ENCODE results near the gene GATM.
"Not testable (repeated sequence)": the region's sequence is repeated elsewhere in the genome, so short reads cannot be mapped to it uniquely, and the experiment has no call there.

The GATM gene

DNA sequence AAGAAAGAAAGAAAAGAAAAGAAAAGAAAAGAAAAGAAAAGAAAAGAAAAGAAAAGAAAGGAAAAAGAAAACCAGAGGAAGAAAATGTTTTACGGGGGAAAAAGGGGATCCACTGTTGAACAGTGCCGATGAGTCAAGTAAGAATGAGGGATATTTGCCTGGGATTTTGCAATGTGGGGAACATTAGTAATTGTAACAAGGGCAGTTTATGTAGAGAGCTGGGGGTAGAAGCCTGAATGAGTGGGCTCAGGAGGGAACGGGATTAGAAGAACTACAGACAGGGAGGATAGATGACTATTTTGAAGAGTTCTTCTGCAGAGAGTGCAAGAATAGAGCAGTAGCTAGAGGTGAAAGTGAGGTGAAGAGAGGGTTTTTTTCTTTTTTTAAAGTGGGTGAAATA, 28.7 kb downstream of the GATM start:
- no peak for DNase-seq (ENCODE audit: low read depth)

DNA sequence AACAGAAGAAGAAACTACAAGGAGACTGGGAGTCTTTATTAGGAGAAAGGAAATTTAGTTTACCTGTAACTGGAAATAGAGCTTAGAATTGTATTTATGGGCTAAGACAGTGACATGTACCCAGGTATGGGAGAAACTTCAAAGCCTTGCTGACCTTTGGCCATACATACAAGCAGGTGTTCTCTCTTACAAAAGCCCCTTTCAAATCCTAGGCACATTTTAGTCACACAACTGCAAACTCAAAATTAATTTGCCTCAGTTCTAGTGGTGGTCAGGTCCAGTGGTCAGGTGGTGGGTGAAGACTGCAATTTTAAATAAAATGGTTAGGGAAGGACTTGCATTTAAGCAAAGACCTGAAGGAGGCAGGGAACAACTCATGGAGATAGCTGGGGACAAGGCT, 30.4 kb downstream of the GATM start:
- no peak for DNase-seq (ENCODE audit: low read depth)

DNA sequence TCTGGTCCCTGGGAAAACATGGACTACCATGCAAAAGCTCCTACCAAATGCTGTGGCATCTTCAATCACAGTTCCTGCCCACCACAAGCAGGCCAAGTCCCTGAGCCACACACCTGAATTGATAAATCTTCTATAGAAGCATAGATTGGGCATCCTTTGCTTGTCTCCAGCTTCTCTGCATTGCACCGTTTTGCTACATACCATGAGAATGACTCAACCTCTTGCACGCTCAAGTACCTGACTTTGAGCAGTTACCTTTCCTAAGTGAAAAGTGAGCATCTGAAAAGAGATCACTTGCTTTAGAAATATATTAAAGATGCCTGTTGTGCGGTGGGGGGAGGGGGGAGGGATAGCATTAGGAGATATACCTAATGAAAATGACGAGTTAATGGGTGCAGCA, 31.3 kb downstream of the GATM start:
- DNase-seq (ENCODE audit: low read depth), result no peak

DNA sequence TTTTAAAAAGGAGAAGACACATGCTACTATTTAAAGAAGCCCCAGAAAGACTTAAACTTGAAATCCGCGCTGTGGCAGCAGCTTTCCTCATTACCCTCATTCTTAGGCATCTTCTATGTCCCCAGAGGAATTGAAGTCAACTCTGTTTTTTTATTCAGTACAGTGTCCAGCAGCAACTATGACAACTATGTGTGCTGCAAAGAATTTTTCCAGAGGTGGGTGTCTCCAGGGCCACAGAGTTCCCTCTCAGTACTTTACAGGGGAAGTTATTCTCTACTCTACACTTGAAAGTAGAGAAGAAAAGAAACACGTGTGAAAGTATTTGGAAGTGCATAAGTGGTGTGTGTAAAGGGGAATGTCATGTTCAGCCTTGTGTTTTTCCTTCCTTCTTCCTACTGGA, 32.0 kb downstream of the GATM start:
- no peak for DNase-seq (ENCODE audit: low read depth)

DNA sequence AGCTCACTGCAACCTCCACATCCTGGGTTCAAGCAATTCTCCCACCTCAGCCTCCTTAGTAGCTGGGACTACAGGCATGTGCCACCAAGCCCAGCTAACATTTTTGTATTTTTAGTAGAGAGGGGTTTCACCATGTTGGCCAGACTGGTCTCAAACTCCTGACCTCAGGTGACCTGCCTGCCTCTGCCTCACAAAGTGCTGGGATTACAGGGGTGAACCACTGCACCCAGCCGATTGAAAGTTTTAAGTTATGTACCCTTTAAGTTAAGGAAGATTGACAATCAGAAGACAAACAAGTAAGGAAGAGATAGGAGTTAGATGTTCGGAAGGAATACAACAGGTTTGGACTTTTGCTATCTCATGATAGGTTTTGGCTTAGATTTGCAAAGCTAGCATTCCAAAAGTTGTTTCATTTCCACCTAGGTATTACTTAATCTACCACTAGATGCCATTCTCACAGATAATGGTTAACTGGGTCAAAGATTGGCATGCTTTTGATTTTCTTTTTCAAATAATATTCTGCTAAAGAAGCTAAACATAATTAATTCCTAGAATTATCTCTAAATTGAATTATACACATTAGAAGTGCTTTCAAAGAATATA, 35.0 kb downstream of the GATM start:
- DNase-seq (ENCODE audit: low read depth), result no peak

DNA sequence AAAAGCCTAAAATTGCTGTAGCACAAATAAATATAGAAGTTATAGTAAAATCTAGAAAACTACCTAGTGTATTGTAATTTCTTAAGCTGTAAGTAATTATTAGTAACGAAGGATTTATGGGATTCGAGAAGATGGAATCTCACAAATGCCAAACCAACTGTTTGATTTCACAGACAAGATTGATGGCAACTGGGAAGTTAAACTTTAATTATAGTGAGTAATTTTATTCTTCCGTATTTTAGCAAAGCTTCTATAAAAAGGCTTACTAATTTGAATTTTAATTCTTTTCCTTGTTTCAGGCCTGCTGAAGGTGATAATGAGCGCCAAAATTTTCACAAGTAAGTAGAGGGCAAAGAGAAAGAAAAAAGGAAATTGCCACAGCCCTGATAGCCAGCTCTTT, 36.6 kb downstream of the GATM start:
- DNase-seq (ENCODE audit: low read depth), result no peak

DNA sequence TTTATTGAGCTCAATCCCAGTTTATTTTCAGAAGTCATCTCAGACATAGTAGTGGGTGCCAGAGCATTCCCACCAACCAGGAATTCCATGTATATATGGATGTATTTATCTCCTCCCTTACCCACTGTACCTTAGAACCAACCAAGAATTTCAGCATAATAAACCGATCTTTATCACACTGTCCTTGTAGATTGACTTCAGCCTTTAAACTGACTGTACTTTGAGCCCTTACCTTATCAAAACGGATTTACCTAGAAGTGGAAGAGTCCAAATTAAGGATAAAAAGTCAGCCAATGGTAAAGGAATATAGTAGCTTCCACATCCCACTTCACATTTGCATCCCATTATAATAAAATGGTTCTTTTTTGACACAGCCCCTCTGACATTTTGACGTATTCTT, 37.9 kb downstream of the GATM start:
- no peak for DNase-seq (ENCODE audit: low read depth)

DNA sequence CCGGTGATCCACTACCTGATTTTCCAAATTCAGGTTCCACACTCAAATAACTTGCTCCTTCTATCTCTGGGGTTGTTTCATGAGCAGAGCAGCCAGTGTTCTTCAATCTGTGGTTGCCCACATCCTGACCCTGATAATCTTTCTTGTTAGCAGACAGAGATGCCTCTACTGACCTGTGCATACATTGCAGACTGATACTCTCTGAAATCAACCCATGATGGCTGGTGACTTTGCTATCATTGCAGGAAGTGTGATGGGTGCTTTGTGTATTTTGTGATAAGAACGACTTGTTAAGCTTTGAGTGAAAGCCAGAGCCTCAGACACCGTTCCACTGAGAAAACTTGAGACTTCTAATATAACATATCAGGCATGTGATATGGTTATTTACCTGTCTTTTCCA, 39.9 kb downstream of the GATM start:
- no peak for DNase-seq (ENCODE audit: low read depth)

DNA sequence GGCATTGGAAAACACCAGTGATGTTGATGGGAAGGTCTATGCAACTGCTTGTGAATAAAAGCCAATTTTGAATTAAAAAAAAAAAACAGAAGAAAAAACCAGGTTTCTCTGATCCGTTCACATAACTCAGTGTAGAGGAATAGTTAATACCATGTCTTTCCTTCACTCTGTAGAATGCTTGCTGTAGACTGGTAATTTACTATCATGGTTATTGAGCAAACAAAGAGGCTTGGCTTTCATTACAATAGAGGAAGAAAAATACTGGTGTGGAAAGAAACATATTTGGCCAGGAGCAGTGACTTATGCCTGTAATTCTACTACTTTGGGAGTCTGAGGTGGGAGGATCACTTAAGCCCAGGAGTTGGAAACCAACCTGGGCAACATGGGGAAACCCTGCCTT, 41.1 kb downstream of the GATM start:
- DNase-seq (ENCODE audit: low read depth), result no peak

DNA sequence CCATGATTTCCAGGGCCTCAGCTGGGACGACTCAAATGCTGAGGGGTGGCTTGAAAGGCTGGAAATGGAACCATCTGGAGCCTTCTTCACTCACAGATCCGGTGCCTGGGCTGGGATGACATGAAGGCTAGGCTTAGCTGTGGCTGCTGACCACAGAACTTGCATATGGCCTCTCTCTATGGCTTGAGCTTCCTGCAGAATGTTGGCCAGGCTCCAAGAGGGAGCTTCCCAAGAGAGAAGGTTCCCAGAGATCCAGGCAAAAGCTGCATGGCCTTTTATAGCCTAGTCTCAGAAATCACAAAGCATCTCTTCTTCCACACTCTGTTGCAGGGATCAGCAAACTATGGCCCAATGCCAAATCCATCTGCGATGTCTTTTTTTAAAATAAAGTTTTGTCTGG, 44.8 kb downstream of the GATM start:
- DNase-seq (ENCODE audit: low read depth), result peak; percentile 2

DNA sequence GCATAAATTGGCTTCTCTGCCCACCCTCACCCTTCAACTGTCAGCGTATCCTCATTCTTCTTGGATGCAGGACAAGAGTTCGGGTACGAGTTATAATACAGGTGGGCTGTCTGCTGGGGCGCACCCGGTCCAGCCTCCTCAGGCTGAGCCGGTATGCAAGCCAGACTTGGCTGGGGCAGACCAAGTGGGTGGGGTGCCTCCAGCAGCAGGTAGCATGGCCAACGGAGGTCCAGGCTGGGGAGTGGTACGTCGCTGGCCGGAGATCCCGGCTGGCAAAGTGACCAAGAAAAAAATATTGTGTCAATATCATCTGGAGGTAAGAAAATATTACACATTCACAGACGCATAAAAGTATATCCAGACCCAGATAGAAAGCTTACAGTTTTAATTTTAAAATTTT, 45.6 kb downstream of the GATM start:
- DNase-seq (ENCODE audit: low read depth), result no peak

DNA sequence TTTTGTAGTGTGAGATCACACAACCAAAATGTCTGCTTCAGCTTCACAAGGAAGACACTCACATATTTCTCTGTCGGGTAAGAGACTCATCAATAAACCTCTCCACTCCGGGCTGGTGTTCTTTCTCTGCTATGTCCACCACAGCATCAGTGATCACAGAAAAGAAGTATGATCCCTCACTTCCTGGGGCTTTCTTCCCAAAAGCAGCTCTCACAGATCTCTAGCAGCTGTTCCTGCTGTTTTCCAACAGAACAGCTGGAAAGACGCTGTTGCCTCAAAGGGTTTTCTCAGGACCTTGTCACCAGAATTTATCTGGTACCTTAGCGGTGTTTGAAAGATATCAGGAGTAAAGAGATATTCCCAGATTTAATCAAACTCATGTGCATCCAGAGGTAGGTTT, 46.4 kb downstream of the GATM start:
- no peak for DNase-seq (ENCODE audit: low read depth)

DNA sequence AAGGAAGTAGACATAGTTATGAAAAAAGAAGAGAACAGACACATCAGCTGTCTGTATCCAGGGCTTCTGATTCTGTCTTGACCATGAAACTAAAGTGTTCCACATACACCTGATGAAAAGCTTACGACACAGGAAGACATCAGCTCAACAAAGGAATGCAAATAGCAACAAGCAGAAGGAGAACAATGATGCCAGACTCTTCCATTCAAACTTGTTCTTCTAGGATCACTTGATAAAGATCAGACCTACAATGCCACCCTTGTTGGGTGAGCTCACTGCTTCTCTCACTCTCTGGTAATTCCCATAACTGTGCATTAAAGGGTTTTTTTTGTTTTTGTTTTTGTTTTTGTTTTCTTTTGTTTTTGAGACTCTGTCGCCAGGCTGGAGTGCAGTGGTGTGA, 49.7 kb downstream of the GATM start:
- no peak for DNase-seq (ENCODE audit: low read depth)

DNA sequence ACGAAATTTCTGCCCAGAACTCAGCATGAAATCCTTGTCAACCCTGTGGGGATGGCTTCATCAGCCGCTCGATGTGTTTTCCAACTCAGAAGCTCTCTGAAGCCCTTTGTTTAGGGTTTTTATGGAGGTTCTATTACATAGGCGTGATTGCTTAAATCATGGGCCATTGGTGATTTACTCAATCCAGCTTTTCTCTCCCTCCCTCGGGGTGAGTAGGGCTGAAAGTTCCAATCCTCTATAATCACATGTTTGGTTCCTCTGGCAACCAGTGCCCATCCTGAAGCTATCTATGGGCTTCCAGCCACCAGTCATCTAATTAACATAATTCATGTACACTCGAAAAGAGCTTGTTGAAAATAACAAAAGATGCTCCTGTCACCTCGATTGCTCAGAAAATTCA, 51.6 kb downstream of the GATM start:
- DNase-seq (ENCODE audit: low read depth), result no peak

DNA sequence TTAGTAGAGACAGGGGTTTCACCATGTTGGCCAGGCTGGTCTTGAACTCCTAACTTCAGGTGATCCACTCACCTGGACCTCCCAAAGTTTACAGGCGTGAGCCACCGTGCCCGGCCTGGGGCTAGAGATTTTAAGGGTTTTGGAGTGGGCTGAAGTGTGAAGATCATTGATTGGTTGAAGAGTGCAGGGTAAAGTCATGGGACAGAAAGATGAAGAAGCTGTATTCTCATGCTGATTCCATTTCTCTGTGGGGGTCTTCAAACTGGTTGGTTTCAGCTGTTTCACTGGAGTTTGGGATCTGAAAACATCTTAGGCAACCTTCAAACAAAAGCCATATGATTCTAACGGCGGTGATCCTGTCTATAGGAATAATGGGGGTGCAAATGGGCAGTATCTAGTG, 52.1 kb downstream of the GATM start:
- no peak for DNase-seq (ENCODE audit: low read depth)

DNA sequence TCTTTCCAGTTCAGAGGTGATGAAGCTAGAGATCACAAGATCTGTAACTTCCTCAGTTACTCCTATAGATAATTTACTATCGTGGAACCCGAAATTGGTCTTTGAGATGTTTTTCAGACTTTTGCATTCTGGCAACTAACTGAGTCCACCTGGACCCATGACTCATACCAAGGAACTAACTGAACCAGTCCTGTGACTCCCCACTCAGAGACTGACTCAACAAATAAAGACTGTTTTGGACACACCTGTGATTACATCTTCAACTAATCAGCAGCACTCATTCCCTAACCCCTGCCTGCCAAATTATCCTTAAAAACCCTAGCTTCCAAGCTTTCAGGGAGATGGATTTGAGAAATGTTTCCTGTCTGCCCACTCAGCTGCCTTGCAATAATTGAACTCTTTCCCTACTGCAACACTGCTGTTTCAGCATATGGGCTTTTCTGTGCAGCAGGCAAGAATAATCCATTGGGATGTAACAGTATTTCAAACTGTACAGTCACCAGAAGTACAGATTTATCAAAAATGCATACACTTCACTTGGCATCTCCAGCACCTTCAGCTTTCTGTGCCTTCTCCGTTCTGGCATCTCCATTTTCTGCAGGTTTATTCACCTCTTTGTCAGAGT, 57.7 kb downstream of the GATM start:
- DNase-seq (ENCODE audit: low read depth), result no peak

DNA sequence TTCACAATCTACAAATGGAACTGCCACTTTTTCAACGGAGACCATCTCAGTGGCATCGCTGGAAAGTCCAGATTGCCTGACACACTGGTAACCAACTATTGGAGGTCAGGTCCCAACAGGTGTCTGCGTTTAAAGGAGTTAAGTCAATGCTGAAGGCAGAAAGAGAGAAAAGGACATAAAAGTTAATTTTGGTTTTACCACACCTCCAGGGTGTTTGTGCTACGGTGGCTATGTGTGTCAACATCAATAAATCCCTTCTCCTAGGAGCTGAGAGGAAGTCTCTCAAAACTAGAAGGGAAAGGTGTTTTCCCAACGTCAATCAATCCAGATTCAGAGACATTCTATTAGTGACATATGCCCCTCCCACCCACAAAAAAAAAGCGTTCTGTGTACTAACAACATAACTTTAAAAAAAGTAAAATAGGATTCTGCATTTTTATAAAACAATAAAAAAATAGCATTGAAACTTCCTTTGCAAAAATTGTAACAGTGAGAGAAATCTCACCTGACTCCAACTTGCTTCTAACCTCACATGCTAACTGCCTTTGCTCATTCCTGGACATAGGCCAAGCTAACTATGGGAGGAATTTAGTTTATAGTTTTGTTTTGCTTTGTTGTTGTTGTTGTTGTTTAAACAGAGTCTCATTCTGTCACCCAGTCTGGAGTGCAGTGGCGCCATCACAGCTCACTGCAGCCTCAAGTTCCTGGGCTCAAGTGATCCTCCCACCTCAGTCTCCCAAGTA, 58.7 kb downstream of the GATM start:
- DNase-seq (ENCODE audit: low read depth), result no peak

DNA sequence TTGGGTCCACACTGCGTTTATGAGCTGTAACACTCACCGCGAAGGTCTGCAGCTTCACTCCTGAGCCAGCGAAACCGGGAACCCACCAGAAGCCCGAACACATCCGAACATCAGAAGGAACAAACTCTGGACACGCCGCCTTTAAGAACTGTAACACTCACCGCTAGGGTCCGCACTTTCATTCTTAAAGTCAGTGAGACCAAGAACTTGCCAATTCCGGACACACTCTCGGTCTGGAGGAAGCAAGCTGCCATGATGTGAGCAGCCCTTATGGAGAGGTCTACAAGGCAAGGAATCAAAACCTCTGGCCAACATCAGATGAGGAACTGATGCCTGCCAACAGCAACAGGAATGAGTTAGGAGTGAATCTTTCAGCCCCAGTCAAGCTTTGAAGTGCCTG, 63.4 kb downstream of the GATM start:
- DNase-seq (ENCODE audit: low read depth), result no peak

DNA sequence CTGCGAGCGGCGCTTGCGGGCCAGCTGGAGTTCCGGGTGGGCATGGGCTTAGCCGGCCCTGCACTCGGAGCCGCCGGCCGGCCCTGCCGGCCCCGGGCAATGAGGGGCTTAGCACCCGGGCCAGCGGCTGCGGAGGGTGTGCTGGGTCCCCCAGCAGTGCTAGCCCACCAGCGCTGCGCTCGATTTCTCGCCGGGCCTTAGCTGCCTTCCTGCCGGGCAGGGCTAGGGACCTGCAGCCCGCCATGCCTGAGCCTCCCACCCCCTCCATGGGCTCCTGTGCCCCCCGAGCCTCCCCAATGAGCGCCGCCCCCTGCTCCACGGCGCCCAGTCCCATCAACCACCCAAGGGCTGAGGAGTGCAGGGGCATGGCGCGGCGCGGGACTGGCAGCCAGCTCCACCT, 64.2 kb downstream of the GATM start:
- DNase-seq (ENCODE audit: low read depth), result not testable (repeated sequence)

Data from HS-27A (cell line).